Hepatocyte (in vitro differentiated cells): Measurements from ENCODE around the gene ELOA.
"Not testable (repeated sequence)": the region's sequence is repeated elsewhere in the genome, so short reads cannot be mapped to it uniquely, and the experiment has no call there.

Experiments
- CTCF ChIP-seq: fragments of 200-600 bp; sonication (generic); IDR thresholded peaks from 2 replicates; pipeline ENCODE4 v1.5.1; 2016; ENCODE audit warnings: antibody characterized with exemption, mild to moderate bottlenecking; ENCODE audit not compliant: poor library complexity
- EZH2 ChIP-seq: fragments of 200-600 bp; sonication (generic); IDR thresholded peaks from 2 replicates; pipeline ENCODE4 v1.6.1; 2016; ENCODE audit warnings: antibody characterized with exemption, mild to moderate bottlenecking, borderline replicate concordance

GRCh38 chr1:23783141-23783540 lies 39.9 kb downstream of the ELOA start:
- not testable (repeated sequence) for TF ChIP-seq EZH2, CTCF
